ENCODE measurements around the gene IGSF3. TPM values are rescaled to one million over a fixed set of nuclear protein-coding genes. Genes with fewer than 3 reads are reported as not detected.
A peak's percentile ranks its signal among the peaks of the same experiment; 100 is the strongest.

IGSF3 gene
- total and polyA plus RNA-seq, 7 experiments from 2014 or later: 0.04 to 0.63 (median 0.16) TPM; not detected in 3

DNA sequence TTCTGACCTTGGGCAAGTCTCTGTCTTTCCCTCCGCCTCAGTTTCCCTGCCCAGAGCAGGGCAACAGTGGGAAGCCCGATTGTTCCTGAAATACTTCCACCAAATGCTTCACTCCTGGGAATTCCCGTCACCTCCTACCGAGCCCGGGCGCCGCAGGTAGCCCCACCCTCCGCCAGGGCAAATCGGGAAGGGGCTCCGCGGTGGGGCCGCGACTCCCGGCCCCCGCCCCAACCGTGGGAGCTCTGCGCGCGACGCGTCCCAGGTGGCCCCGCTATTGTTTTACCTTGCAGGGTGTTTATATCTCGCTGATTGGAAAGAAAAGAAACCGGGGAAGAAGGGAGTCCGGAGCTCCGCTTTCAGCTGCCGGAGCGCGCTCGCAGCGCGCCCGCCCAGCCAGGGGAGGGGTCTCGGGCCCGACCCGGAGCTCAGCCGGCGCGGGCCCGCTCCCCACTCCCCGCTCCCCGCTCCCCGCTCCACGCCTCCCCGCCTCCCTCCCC lies 407 bp downstream of the IGSF3 start:
- ChIA-PET POLR2A (no interaction called here), CTCF (no interaction called here)
- DNase-seq: no peak
- Mint-ChIP-seq H3K4me1 (peaks cover 5 to 14% (median 11%) of the 10 kb centered on the region in 7 donors), H3K36me3 (peaks cover 0 to 3% (median 0%) of the 10 kb centered on the region in 5 donors), H3K4me3 (peak overlapping the region; percentile 81 to 85 (median 84)), H3K27ac (no peak overlapping the region), H3K9me3 (peaks cover 0 to 5% (median 0%) of the 10 kb centered on the region in 11 donors), H3K27me3 (peaks cover 52 to 76% (median 62%) of the 10 kb centered on the region in 5 donors)
- Histone ChIP-seq H3K4me3 (ENCODE audit: low read length) (peak overlapping the region; percentile 51), H3K27ac (ENCODE audit: low read depth, low read length) (no peak overlapping the region), H3K36me3 (ENCODE audit: control insufficient read depth in 2 of 3, insufficient read depth in 3 of 3, low read length in 3 of 3) (no peaks in the 10 kb centered on the region), H3K27me3 (ENCODE audit: control insufficient read depth in 2 of 2, insufficient read depth in 2 of 2, low read length in 2 of 2) (peaks cover 0 to 9% of the 10 kb centered on the region in 2 donors), H3K9me3 (ENCODE audit: control insufficient read depth in 2 of 3, low read length in 3 of 3) (no peaks in the 10 kb centered on the region), H3K4me1 (ENCODE audit: control insufficient read depth in 2 of 2, insufficient read depth in 2 of 2, low read length in 2 of 2) (peaks cover 0 to 11% of the 10 kb centered on the region in 2 donors)
- intact Hi-C loops (cut with micrococcal nuclease): no loop called here
- ATAC-seq: peak; percentile 24

DNA sequence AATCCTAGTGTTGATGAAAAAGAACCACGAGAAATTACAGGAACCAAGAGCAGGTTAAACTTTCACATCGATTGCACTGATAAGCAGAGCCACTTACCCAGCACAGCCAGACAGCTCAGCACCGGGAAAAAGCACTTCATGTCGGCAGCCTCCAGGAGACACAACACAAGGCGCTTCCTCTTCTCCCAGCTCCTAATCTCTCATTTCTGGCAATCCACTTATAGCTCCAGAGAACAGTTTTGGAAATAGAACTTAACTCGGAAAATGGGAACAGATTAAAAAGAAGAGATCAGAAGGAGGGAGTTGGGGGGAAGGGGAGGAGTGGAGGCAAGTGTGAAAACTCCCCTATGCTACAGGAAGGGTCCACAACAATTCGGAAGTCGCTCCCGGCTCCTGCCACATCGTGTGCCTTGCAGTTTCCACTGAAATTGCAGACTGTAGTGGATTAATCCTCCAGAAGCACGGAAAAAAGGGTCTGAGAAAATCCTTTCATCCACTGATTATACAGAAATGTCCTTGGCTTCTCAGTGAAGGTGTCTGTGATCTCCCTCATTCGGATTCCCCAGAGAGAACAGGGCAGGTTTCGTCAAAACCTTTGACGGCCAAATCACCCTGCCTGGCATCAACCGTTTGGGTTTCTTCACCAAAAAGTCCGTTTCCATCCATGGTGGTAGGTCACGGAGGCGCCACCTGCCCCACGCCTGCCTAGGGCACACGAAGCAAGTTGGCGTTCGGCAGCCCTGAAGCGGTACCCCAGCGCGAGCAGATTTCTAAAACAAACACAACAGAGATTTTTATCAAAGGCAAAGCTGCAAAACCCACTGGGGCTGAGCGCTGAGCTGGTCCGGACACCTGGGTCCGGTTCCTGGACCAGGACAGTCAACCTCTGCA lies 1.1 kb downstream of the IGSF3 start:
- ChIA-PET CTCF (no interaction called here), POLR2A (no interaction called here)
- peak overlapping the region; percentile 81 to 85 (median 84) for H3K4me3 Mint-ChIP-seq
- Histone ChIP-seq H3K27ac (ENCODE audit: low read depth, low read length) (no peak overlapping the region), H3K9me3 (ENCODE audit: control insufficient read depth in 2 of 3, low read length in 3 of 3) (no peaks in the 10 kb centered on the region), H3K4me1 (ENCODE audit: control insufficient read depth in 2 of 2, insufficient read depth in 2 of 2, low read length in 2 of 2) (peaks cover 0 to 11% of the 10 kb centered on the region in 2 donors), H3K4me3 (ENCODE audit: low read length) (peak overlapping the region; percentile 51), H3K36me3 (ENCODE audit: control insufficient read depth in 2 of 3, insufficient read depth in 3 of 3, low read length in 3 of 3) (no peaks in the 10 kb centered on the region), H3K27me3 (ENCODE audit: control insufficient read depth in 2 of 2, insufficient read depth in 2 of 2, low read length in 2 of 2) (peaks cover 0 to 9% of the 10 kb centered on the region in 2 donors)
- H3K27me3 Mint-ChIP-seq: peaks cover 51 to 73% (median 58%) of the 10 kb centered on the region in 5 donors
- intact Hi-C loops (cut with micrococcal nuclease): no loop called here
- no peak for ATAC-seq
- H3K9me3 Mint-ChIP-seq: peaks cover 0 to 5% (median 0%) of the 10 kb centered on the region in 11 donors
- peak in 1 of 9 donors; percentile 14 for DNase-seq
- H3K36me3 Mint-ChIP-seq: peaks cover 0 to 3% (median 0%) of the 10 kb centered on the region in 5 donors
- no peak overlapping the region for H3K27ac Mint-ChIP-seq
- H3K4me1 Mint-ChIP-seq: peaks cover 5 to 14% (median 11%) of the 10 kb centered on the region in 7 donors

DNA sequence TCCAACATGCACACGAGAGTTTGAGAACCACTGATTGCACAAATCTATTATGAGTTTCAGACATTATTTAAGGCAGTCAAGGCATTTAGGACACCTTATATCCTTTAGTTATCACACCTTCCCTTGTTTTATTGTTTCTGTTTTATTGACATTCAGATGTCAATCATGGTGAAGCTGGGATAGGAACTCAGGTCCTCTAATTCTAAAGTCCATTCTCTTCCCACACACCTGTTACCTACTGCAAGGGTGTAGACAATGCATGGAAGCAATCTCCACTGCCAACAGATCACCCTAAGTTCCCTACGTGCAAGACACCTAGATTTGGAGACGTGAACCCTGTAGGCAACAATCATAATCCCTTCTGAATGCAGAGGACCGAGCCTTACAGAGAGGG lies 2.6 kb downstream of the IGSF3 start:
- no peak overlapping the region for H3K27ac Mint-ChIP-seq
- Histone ChIP-seq H3K36me3 (ENCODE audit: control insufficient read depth in 2 of 3, insufficient read depth in 3 of 3, low read length in 3 of 3) (no peaks in the 10 kb centered on the region), H3K27ac (ENCODE audit: low read depth, low read length) (no peak overlapping the region), H3K9me3 (ENCODE audit: control insufficient read depth in 2 of 3, low read length in 3 of 3) (no peaks in the 10 kb centered on the region), H3K4me1 (ENCODE audit: control insufficient read depth in 2 of 2, insufficient read depth in 2 of 2, low read length in 2 of 2) (peaks cover 0 to 11% of the 10 kb centered on the region in 2 donors), H3K4me3 (ENCODE audit: low read length) (no peak overlapping the region), H3K27me3 (ENCODE audit: control insufficient read depth in 2 of 2, insufficient read depth in 2 of 2, low read length in 2 of 2) (peaks cover 0 to 9% of the 10 kb centered on the region in 2 donors)
- H3K4me1 Mint-ChIP-seq: peaks cover 5 to 14% (median 11%) of the 10 kb centered on the region in 7 donors
- intact Hi-C loops (cut with micrococcal nuclease): no loop called here
- H3K36me3 Mint-ChIP-seq: peaks cover 0 to 3% (median 0%) of the 10 kb centered on the region in 5 donors
- CTCF ChIA-PET: no interaction called here
- POLR2A ChIA-PET: no interaction called here
- H3K9me3 Mint-ChIP-seq: peaks cover 0 to 3% (median 0%) of the 10 kb centered on the region in 11 donors
- peaks cover 44 to 59% (median 51%) of the 10 kb centered on the region in 5 donors for H3K27me3 Mint-ChIP-seq
- ATAC-seq: no peak
- peak overlapping the region in 3 of 10 donors; percentile 4 to 30 (median 15) for H3K4me3 Mint-ChIP-seq
- no peak for DNase-seq

DNA sequence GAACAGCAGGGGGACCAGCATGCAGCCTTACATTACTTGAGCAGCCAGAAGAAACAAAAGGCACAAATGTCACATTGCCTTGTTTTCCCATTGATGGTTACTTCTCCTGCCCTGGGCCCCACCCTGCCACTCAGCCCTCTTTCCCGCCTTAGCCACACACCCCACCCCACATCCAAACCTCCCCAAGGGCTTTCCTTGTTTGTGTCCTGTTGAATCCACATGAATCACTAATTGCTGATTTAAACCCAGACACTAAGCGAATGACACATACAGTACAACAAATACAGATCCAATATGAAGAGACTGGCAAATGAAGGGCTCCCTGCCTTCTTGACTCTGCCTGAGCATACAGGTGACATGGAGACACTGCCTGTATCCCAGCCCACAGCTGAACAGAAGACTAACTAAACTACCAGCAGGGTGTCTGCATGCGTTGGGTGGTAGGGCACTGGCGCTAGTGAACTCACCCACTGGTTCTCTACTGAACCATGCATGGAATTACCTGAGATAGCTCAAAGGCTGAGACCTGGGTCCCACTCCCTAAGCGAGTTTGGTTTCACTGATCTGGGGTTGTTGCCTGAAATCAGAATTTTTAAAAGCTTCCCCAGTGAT lies 3.1 kb downstream of the IGSF3 start:
- peaks cover 5 to 14% (median 11%) of the 10 kb centered on the region in 7 donors for H3K4me1 Mint-ChIP-seq
- CTCF ChIA-PET: no interaction called here
- peaks cover 0 to 9% of the 10 kb centered on the region in 2 donors for H3K27me3 ChIP-seq (ENCODE audit: control insufficient read depth in 2 of 2, insufficient read depth in 2 of 2, low read length in 2 of 2)
- DNase-seq (no peak), ATAC-seq (no peak)
- H3K9me3 Mint-ChIP-seq: peaks cover 0 to 3% (median 0%) of the 10 kb centered on the region in 11 donors
- H3K27ac Mint-ChIP-seq: no peak overlapping the region
- peaks cover 0 to 11% of the 10 kb centered on the region in 2 donors for H3K4me1 ChIP-seq (ENCODE audit: control insufficient read depth in 2 of 2, insufficient read depth in 2 of 2, low read length in 2 of 2)
- H3K4me3 ChIP-seq (ENCODE audit: low read length): no peak overlapping the region
- H3K27ac ChIP-seq (ENCODE audit: low read depth, low read length): no peak overlapping the region
- POLR2A ChIA-PET: no interaction called here
- peak overlapping the region in 1 of 10 donors; percentile 38 for H3K4me3 Mint-ChIP-seq
- no peaks in the 10 kb centered on the region for H3K36me3 ChIP-seq (ENCODE audit: control insufficient read depth in 2 of 3, insufficient read depth in 3 of 3, low read length in 3 of 3)
- H3K9me3 ChIP-seq (ENCODE audit: control insufficient read depth in 2 of 3, low read length in 3 of 3): no peaks in the 10 kb centered on the region
- H3K36me3 Mint-ChIP-seq: peaks cover 0 to 3% (median 0%) of the 10 kb centered on the region in 5 donors
- intact Hi-C loops (cut with micrococcal nuclease): no loop called here
- H3K27me3 Mint-ChIP-seq: peaks cover 44 to 57% (median 50%) of the 10 kb centered on the region in 5 donors

DNA sequence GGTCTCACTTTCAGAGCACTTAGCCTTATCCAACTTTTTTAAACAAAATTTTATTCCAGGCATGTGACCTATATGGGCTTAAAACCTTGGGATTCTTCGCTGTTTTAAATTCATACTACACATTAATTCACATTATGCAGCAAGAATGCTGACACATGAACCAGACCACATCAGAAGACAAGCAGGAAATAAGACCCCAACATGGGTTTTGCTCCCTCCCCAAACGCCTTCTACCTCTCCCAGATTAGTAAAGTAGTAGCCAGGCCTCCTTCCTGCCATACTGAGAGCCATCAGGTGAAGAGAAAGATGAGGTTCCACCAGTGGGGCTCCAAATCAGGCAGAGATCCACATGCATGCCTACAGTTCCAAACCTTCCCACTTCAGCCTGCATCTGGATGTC lies 3.7 kb downstream of the IGSF3 start:
- POLR2A ChIA-PET: no interaction called here

DNA sequence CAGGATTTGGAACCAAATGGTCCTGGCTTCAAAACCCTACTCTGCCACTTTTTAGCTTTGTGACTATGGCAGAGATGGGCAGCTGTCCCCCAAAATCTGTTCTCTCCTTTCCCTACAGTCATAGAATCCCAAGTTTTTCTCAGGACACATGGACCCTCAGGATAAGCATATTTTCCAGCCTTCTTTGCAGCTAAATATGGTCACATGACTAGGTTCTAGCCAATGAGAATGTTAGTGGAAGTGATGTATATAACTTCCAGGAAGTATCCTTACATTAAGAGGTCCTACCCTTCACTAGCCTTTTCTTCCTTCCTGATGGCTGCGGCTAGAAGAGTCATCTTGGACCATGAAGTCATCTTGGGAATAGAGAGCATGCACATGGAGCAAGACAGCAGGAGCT lies 5.9 kb downstream of the IGSF3 start:
- Histone ChIP-seq H3K4me1 (ENCODE audit: control insufficient read depth in 2 of 2, insufficient read depth in 2 of 2, low read length in 2 of 2) (peaks cover 0 to 6% of the 10 kb centered on the region in 2 donors), H3K9me3 (ENCODE audit: control insufficient read depth in 2 of 3, low read length in 3 of 3) (no peaks in the 10 kb centered on the region), H3K4me3 (ENCODE audit: low read length) (no peak overlapping the region), H3K27me3 (ENCODE audit: control insufficient read depth in 2 of 2, insufficient read depth in 2 of 2, low read length in 2 of 2) (peaks cover 0 to 9% of the 10 kb centered on the region in 2 donors), H3K27ac (ENCODE audit: low read depth, low read length) (no peak overlapping the region), H3K36me3 (ENCODE audit: control insufficient read depth in 2 of 3, insufficient read depth in 3 of 3, low read length in 3 of 3) (no peaks in the 10 kb centered on the region)
- ChIA-PET POLR2A (no interaction called here), CTCF (interaction anchor here (0.5 to 1.0 kb wide), 2 partner anchors 63 to 87 kb away, joined by 3 to 7 read pairs; no protein-coding TSS in a partner anchor)
- Mint-ChIP-seq H3K27ac (no peak overlapping the region), H3K4me3 (no peak overlapping the region), H3K36me3 (peaks cover 0 to 3% (median 0%) of the 10 kb centered on the region in 5 donors), H3K4me1 (peaks cover 2 to 11% (median 6%) of the 10 kb centered on the region in 7 donors), H3K9me3 (peaks cover 0 to 3% (median 0%) of the 10 kb centered on the region in 11 donors), H3K27me3 (peaks cover 33 to 43% (median 42%) of the 10 kb centered on the region in 5 donors)
- intact Hi-C loops (cut with micrococcal nuclease): no loop called here
- DNase-seq (no peak), ATAC-seq (no peak)

More for the DNA sequence above, 3.7 kb downstream of the IGSF3 start:
- H3K4me3 Mint-ChIP-seq: no peak overlapping the region
- Histone ChIP-seq H3K4me1 (ENCODE audit: control insufficient read depth in 2 of 2, insufficient read depth in 2 of 2, low read length in 2 of 2) (peaks cover 0 to 11% of the 10 kb centered on the region in 2 donors), H3K27me3 (ENCODE audit: control insufficient read depth in 2 of 2, insufficient read depth in 2 of 2, low read length in 2 of 2) (peaks cover 0 to 9% of the 10 kb centered on the region in 2 donors), H3K4me3 (ENCODE audit: low read length) (no peak overlapping the region), H3K36me3 (ENCODE audit: control insufficient read depth in 2 of 3, insufficient read depth in 3 of 3, low read length in 3 of 3) (no peaks in the 10 kb centered on the region), H3K9me3 (ENCODE audit: control insufficient read depth in 2 of 3, low read length in 3 of 3) (no peaks in the 10 kb centered on the region), H3K27ac (ENCODE audit: low read depth, low read length) (no peak overlapping the region)
- intact Hi-C loops (cut with micrococcal nuclease): no loop called here
- peaks cover 0 to 3% (median 0%) of the 10 kb centered on the region in 5 donors for H3K36me3 Mint-ChIP-seq
- no peak for ATAC-seq
- H3K9me3 Mint-ChIP-seq: peaks cover 0 to 3% (median 0%) of the 10 kb centered on the region in 11 donors
- CTCF ChIA-PET: no interaction called here
- no peak overlapping the region for H3K27ac Mint-ChIP-seq
- peaks cover 5 to 14% (median 11%) of the 10 kb centered on the region in 7 donors for H3K4me1 Mint-ChIP-seq
- DNase-seq: no peak
- peaks cover 44 to 53% (median 50%) of the 10 kb centered on the region in 5 donors for H3K27me3 Mint-ChIP-seq
